HCT116 (cell line): Measurements from ENCODE around the gene TJAP1. TPM values are rescaled to one million over a fixed set of nuclear protein-coding genes. Genes with fewer than 3 reads are reported as not detected.

Experiments
- ATAC-seq: fragments of 200-7000 bp; cut with Tn5 transposase; 2 replicates; pipeline ENCODE4 v1.9.1; 2020; ENCODE audit warnings: mild to moderate bottlenecking, moderate library complexity
- BruUV-seq: library from RNA; stranded (reverse); fragments of 400-500 nt; replicated peaks from 2 replicates; lab custom pipeline; 2021; lab: Mats Ljungman, UMichigan
- CTCF ChIA-PET: fragments of 300-600 bp; sonication (Branson Sonifier 250); formaldehyde crosslinking; loops from one replicate; lab custom pipeline; 2021; ENCODE audit warnings: antibody characterized with exemption; lab: Charles Lee
- POLR2A ChIA-PET: fragments of 300-600, 350-600 bp; sonication (Branson Sonifier 250); formaldehyde crosslinking; loops from one replicate; lab custom pipeline; 2021; ENCODE audit warnings: antibody characterized with exemption; lab: Charles Lee
- RAD21 ChIA-PET, 2 experiments: fragments of 300-600 bp; sonication (Branson Sonifier 250); formaldehyde crosslinking; loops; one replicate each; lab custom pipeline; 2023; ENCODE audit warnings: low total read pairs in 2 of 2; ENCODE audit not compliant: uncharacterized antibody in 2 of 2, unreplicated experiment in 2 of 2, low non-redundant PET in 1 of 2; lab: Charles Lee
- DNase-seq: peaks from one replicate; pipeline ENCODE4 v3.0.0-alpha.2; 2010; ENCODE audit warnings: low read depth, low spot score
- H2AFZ ChIP-seq: fragments of 200-600 bp; shearing (Covaris generic), sonication (generic); 2 replicates; pipeline ENCODE4 v1.6.1; 2017; ENCODE audit warnings: low read depth, mixed run types, mixed read lengths, antibody characterized with exemption, low read length; ENCODE audit not compliant: poor library complexity, severe bottlenecking
- H3K27ac ChIP-seq: 2 replicates; pipeline ENCODE4 v1.5.1; 2012; ENCODE audit warnings: low read depth, low read length
- H3K27me3 ChIP-seq: fragments of 200-600 bp; sonication (generic); 2 replicates; pipeline ENCODE4 v1.6.1; 2016; ENCODE audit warnings: mixed run types, low read length, mixed read lengths; ENCODE audit not compliant: insufficient read depth
- H3K36me3 ChIP-seq, 2 experiments: fragments of 200-500 bp in 1 of 2; fragments of 200-600 bp in 1 of 2; sonication (Bioruptor generic) in 1 of 2; sonication (generic) in 1 of 2; 2 replicates each; pipeline versions ENCODE4 v1.5.1 to v1.6.1; 2014 to 2016; ENCODE audit warnings: low read length in 2 of 2, inconsistent platforms in 1 of 2, mixed read lengths in 1 of 2, mixed run types in 1 of 2; ENCODE audit not compliant: insufficient read depth in 2 of 2, control insufficient read depth in 1 of 2
- H3K4me1 ChIP-seq, 2 experiments: fragments of 200-600 bp in 1 of 2; sonication (generic) in 1 of 2; 2 replicates each; pipeline versions ENCODE4 v1.5.1 to v1.6.1; 2012 to 2017; ENCODE audit warnings: low read length in 2 of 2, inconsistent platforms in 1 of 2, mild to moderate bottlenecking in 1 of 2, mixed read lengths in 1 of 2, mixed run types in 1 of 2, moderate library complexity in 1 of 2; ENCODE audit not compliant: insufficient read depth in 2 of 2, control insufficient read depth in 1 of 2
- H3K4me2 ChIP-seq: fragments of 200-600 bp; sonication (generic); 2 replicates; pipeline ENCODE4 v1.6.1; 2017; ENCODE audit warnings: mixed run types, low read length, mixed read lengths
- H3K4me3 ChIP-seq, 2 experiments: fragments of 200-600 bp in 1 of 2; sonication (generic) in 1 of 2; replicated peaks in 1 of 2; 2 replicates each; pipeline ENCODE4 v1.5.1; 2011 to 2016; ENCODE audit warnings: low read length in 2 of 2, control low read depth in 1 of 2, low read depth in 1 of 2, mild to moderate bottlenecking in 1 of 2, mixed read lengths in 1 of 2, mixed run types in 1 of 2
- H3K79me2 ChIP-seq: fragments of 200-600 bp; sonication (generic); 2 replicates; pipeline ENCODE4 v1.6.1; 2017; ENCODE audit warnings: mild to moderate bottlenecking, mixed run types, low read length, moderate library complexity, mixed read lengths; ENCODE audit not compliant: insufficient read depth
- H3K9ac ChIP-seq: fragments of 200-600 bp; sonication (generic); 2 replicates; pipeline ENCODE4 v1.6.1; 2016; ENCODE audit warnings: low read length, mixed read lengths
- H3K9me2 ChIP-seq: fragments of 200-600 bp; sonication (generic), shearing (Covaris generic); 2 replicates; pipeline ENCODE4 v1.6.1; 2017; ENCODE audit warnings: mixed run types, mild to moderate bottlenecking, moderate library complexity; ENCODE audit not compliant: insufficient read depth
- H3K9me3 ChIP-seq, 2 experiments: fragments of 200-500 bp in 1 of 2; fragments of 200-600 bp in 1 of 2; sonication (Bioruptor generic) in 1 of 2; sonication (generic) in 1 of 2; 2 replicates each; pipeline ENCODE4 v1.6.1; 2014 to 2017; ENCODE audit warnings: low read length in 2 of 2, mixed read lengths in 2 of 2, inconsistent platforms in 1 of 2, low read depth in 1 of 2, mild to moderate bottlenecking in 1 of 2, mixed run types in 1 of 2, moderate library complexity in 1 of 2; ENCODE audit not compliant: control insufficient read depth in 1 of 2, insufficient read depth in 1 of 2
- H4K20me1 ChIP-seq: fragments of 200-600 bp; sonication (generic), shearing (Covaris generic); 2 replicates; pipeline ENCODE4 v1.6.1; 2017; ENCODE audit warnings: mixed run types, mild to moderate bottlenecking, moderate library complexity; ENCODE audit not compliant: insufficient read depth
- CBX3 ChIP-seq: IDR thresholded peaks from 2 replicates; pipeline ENCODE4 v1.6.1; 2012; ENCODE audit warnings: low read depth
- REST ChIP-seq: IDR thresholded peaks from 2 replicates; pipeline ENCODE4 v1.6.1; 2012; ENCODE audit warnings: low read depth
- TCF7L2 ChIP-seq: IDR thresholded peaks from 2 replicates; pipeline ENCODE4 v1.7.0; 2011; ENCODE audit warnings: borderline replicate concordance, inconsistent platforms; ENCODE audit not compliant: insufficient read depth, insufficient read length; ENCODE audit errors: extremely low read depth
- ZNF274 ChIP-seq: fragments of 200-500 bp; sonication (Bioruptor generic); IDR thresholded peaks from 2 replicates; pipeline ENCODE4 v1.6.1; 2014; ENCODE audit warnings: mild to moderate bottlenecking, low read depth, low read length, inconsistent platforms
- intact Hi-C: fragments of 100-400 bp; cut with micrococcal nuclease; formaldehyde crosslinking; loops from 2 replicates; pipeline ENCODE4 v1.10.0; 2022
- total RNA-seq: library from RNA; stranded (reverse); gene quantifications from one replicate; pipeline ENCODE4 v1.2.1, GENCODE V29; 2021; ENCODE audit not compliant: unreplicated experiment

The TJAP1 gene
- total RNA-seq, 1 experiment from 2014 or later, result 45.2 TPM

DNA sequence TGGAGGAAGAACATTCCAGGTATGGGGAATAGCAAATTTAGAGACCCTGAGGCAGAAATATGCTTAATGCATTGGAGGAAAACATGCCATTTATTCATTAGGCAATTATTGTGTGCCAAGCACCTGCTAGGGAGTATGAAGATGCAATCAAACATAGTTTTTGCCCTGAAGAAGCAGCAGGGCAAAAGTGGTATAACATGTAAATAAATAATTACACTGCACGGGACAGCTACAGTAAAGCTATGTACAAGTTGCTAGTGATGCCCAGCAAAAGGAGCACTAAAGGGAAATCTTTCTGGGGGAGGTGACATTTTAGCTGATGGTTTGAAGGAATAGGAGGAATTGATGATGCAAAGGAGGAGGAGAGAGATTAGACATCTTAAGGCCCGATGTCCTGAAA is 624 bp upstream of the TJAP1 start:
- intact Hi-C loops, result no loop called here

More for the DNA sequence above, 624 bp upstream of the TJAP1 start:
- H3K9me3 ChIP-seq, result no peaks in the 10 kb centered on the region
- CTCF ChIA-PET, result no interaction called here
- no peaks in the 10 kb centered on the region for H3K27me3 ChIP-seq
- H3K27ac ChIP-seq, result no peak overlapping the region
- no peak for TF ChIP-seq CBX3
- no peak for TF ChIP-seq ZNF274
- no peak for TF ChIP-seq REST
- TF ChIP-seq TCF7L2, result no peak
- TF ChIP-seq, all 23 proteins: peak for 0
- ATAC-seq (no peak), DNase-seq (no peak)
- H3K4me3 ChIP-seq, result peak overlapping the region; percentile 66 to 86
- POLR2A ChIA-PET, result interaction anchor here (0.5 to 1.4 kb wide), 5 partner anchors 19 to 382 kb away, joined by 3 to 5 read pairs (median 3); no protein-coding TSS in a partner anchor
- peak overlapping the region; percentile 84 for H3K4me2 ChIP-seq
- peaks cover 10 to 37% of the 10 kb centered on the region in 2 experiments for H3K4me1 ChIP-seq
- H3K9me2 ChIP-seq, result no peaks in the 10 kb centered on the region
- H3K36me3 ChIP-seq, result no peaks in the 10 kb centered on the region
- H2AFZ ChIP-seq, result peak overlapping the region; percentile 36
- peak overlapping the region; percentile 90 for H3K9ac ChIP-seq
- peaks cover 41% of the 10 kb centered on the region for H3K79me2 ChIP-seq
- no peaks in the 10 kb centered on the region for H4K20me1 ChIP-seq
- no TSS peak for BruUV-seq
- RAD21 ChIA-PET, result interaction anchor here in 1 of 2 experiments (0.8 kb wide), 1 partner anchor 18 kb away, joined by 3 read pairs; no protein-coding TSS in a partner anchor
